Left lung (tissue), 10 donors: ENCODE results near the gene GRIP2. TPM values are rescaled to one million over a fixed set of nuclear protein-coding genes. Genes with fewer than 3 reads are reported as not detected.

Experiments used
- ATAC-seq: fragments of 200-7000 bp; cut with Tn5 transposase; one replicate; pipeline ENCODE4 v1.9.1; 2020; ENCODE audit warnings: moderate library complexity
- DNase-seq, 4 donors: peaks; one replicate each; pipeline ENCODE4 v3.0.0-alpha.2; 2013 to 2020
- H3K27ac ChIP-seq, 2 donors: fragments of 200-600 bp; sonication (generic) in 1 of 2; one replicate each; pipeline versions ENCODE4 v1.5.0 to v1.8.0; 2020 to 2021
- H3K27me3 ChIP-seq, 2 donors: fragments of 200-600 bp; sonication (generic) in 1 of 2; one replicate each; pipeline versions ENCODE4 v1.5.0 to v1.8.0; 2020 to 2021
- H3K36me3 ChIP-seq, 2 donors: fragments of 200-600 bp; sonication (generic) in 1 of 2; one replicate each; pipeline versions ENCODE4 v1.5.0 to v1.8.0; 2020 to 2021
- H3K4me1 ChIP-seq, 2 donors: fragments of 200-600 bp; one replicate each; pipeline ENCODE4 v1.8.0; 2021
- H3K4me3 ChIP-seq, 2 donors: fragments of 200-600 bp; sonication (generic) in 1 of 2; one replicate each; pipeline versions ENCODE4 v1.5.0 to v1.8.0; 2020 to 2021; ENCODE audit warnings: mild to moderate bottlenecking in 1 of 2
- H3K9me3 ChIP-seq, 2 donors: fragments of 200-600 bp; sonication (generic) in 1 of 2; one replicate each; pipeline versions ENCODE4 v1.5.0 to v1.8.0; 2020 to 2021
- CTCF ChIP-seq, 2 donors: fragments of 200-600 bp; sonication (generic) in 1 of 2; IDR thresholded peaks; one replicate each; pipeline versions ENCODE4 v1.5.0 to v1.8.0; 2021; ENCODE audit warnings: antibody characterized with exemption in 2 of 2
- intact Hi-C, 2 donors: fragments of 100-400 bp; cut with DNase I; formaldehyde crosslinking; loops; one replicate each; pipeline versions ENCODE4 v1.11.2 to v1.14.2; 2022
- polyA plus RNA-seq, 6 donors: library from polyadenylated mRNA; unstranded; fragments of 120-200 nt; gene quantifications; one replicate each; pipeline ENCODE4 v1.2.1, GENCODE V29; 2013; ENCODE audit not compliant: insufficient read length in 6 of 6
- total RNA-seq, 2 donors: library from RNA; stranded (reverse); fragmentation: NEBNext Ultra II Directional; extraction: Animal tissue kit (Norgen Biotek cat#: 25700); gene quantifications; one replicate each; pipeline ENCODE4 v1.2.1, GENCODE V29; 2021
- donor health status: DM: no; HTN: yes; CAD: no.
- donor health status: DM: no; HTN: no; CAD: no.

GRIP2 gene
- total and polyA plus RNA-seq, 8 donors: 0.31 to 1.9 (median 1.1) TPM

- H3K9me3 ChIP-seq: no peaks in the 10 kb centered on the region
- intact Hi-C loops: no loop called here
- DNase-seq: no peak
These were observed 43.5 kb upstream of the GRIP2 start for GRCh38 chr3:14583548-14584091.

DNA sequence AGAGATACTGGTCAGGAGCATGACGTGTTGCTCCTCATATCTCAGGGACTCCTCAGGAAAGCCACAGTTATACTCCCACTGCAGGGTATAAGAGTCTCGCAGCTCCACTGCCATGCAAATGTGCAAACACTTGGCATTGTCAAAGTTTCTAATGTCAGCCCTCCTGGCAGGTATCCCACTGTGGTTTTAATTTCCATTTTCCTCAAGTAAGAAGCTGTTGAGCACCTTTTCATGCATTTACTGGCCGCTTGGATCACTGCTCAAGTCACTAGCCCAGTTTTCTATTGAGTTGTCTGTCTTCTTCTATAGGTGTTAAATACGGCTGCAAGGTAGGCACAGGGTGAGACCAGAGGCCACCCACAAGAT is 41.9 kb upstream of the GRIP2 start:
- H3K4me3 ChIP-seq: no peak overlapping the region
- ATAC-seq (no peak), DNase-seq (no peak)
- H3K27me3 ChIP-seq: peaks cover 0 to 40% of the 10 kb centered on the region in 2 donors
- no peaks in the 10 kb centered on the region for H3K4me1 ChIP-seq
- H3K36me3 ChIP-seq: no peaks in the 10 kb centered on the region
- H3K27ac ChIP-seq: no peak overlapping the region
- intact Hi-C loops: no loop called here
- no peaks in the 10 kb centered on the region for H3K9me3 ChIP-seq
- no peak for TF ChIP-seq CTCF (IDR thresholded peaks at IDR 0.05)

More at GRCh38 chr3:14583548-14584091, 43.5 kb upstream of the GRIP2 start:
- TF ChIP-seq CTCF (IDR thresholded peaks at IDR 0.05): no peak
- Histone ChIP-seq H3K36me3 (no peaks in the 10 kb centered on the region), H3K27ac (no peak overlapping the region), H3K27me3 (peaks cover 0 to 47% of the 10 kb centered on the region in 2 donors), H3K4me3 (no peak overlapping the region), H3K4me1 (no peaks in the 10 kb centered on the region)
- ATAC-seq: no peak

- no peak for DNase-seq
- H3K4me1 ChIP-seq: no peaks in the 10 kb centered on the region
- no peak overlapping the region for H3K4me3 ChIP-seq
- H3K27ac ChIP-seq: no peak overlapping the region
- ATAC-seq: no peak
- peaks cover 0 to 40% of the 10 kb centered on the region in 2 donors for H3K27me3 ChIP-seq
- no peaks in the 10 kb centered on the region for H3K36me3 ChIP-seq
- intact Hi-C loops: no loop called here
- no peaks in the 10 kb centered on the region for H3K9me3 ChIP-seq
- TF ChIP-seq CTCF (IDR thresholded peaks at IDR 0.05): no peak
These were observed 41.3 kb upstream of the GRIP2 start for GRCh38 chr3:14581334-14582044.

DNA sequence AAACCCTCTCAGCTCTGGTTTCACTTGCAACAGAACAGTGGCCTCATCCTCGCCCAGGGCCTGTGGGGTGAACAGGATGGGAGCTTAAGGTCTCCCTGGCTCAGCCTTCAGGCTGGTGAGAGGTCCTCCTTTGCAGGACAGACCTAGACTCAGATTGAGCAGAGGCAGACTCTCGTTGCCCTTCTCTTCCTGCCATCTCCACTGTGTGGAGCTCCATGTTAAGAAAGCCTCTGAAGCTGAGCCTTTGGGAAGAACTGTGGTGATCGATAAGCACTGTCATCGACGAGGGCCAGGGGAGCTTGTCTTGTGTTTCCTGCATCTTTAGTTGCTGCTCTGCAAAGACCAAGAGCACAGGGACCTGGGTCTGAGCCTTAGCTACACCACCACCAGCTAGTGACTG is 37.8 kb upstream of the GRIP2 start:
- TF ChIP-seq CTCF (IDR thresholded peaks at IDR 0.05): no peak
- H3K27me3 ChIP-seq: peaks cover 0 to 27% of the 10 kb centered on the region in 2 donors
- ATAC-seq (no peak), DNase-seq (peak in 1 of 4 donors; percentile 20)
- H3K36me3 ChIP-seq: no peaks in the 10 kb centered on the region
- H3K9me3 ChIP-seq: no peaks in the 10 kb centered on the region
- H3K4me3 ChIP-seq: no peak overlapping the region
- H3K4me1 ChIP-seq: no peaks in the 10 kb centered on the region
- intact Hi-C loops: no loop called here
- H3K27ac ChIP-seq: no peak overlapping the region

- no peak for TF ChIP-seq CTCF (IDR thresholded peaks at IDR 0.05)
- no peaks in the 10 kb centered on the region for H3K4me1 ChIP-seq
- H3K36me3 ChIP-seq: no peaks in the 10 kb centered on the region
- no peak overlapping the region for H3K4me3 ChIP-seq
- ATAC-seq (no peak), DNase-seq (peak in 1 of 4 donors; percentile 14)
- intact Hi-C loops: no loop called here
- no peaks in the 10 kb centered on the region for H3K9me3 ChIP-seq
- H3K27ac ChIP-seq: no peak overlapping the region
- peaks cover 0 to 12% of the 10 kb centered on the region in 2 donors for H3K27me3 ChIP-seq
These were observed 36.0 kb upstream of the GRIP2 start for GRCh38 chr3:14576163-14576562.
